HL-60/S4 treated with retinoic acid at 250 ng/mL for 4 days and 3 days (cell line): ENCODE measurements around the gene TNS3.

Experiments
- in situ Hi-C: fragments of 300-500 bp; cut with MboI; formaldehyde crosslinking; loops from 2 replicates; pipeline ENCODE4 v1.7.0; 2022; ENCODE audit warnings: low sequenced_read_pairs

The TNS3 gene

GRCh38 chr7:47526466-47526865, 55.4 kb downstream of the TNS3 start:
- in situ Hi-C loops = no loop called here

- in situ Hi-C loops = no loop called here
Measured at GRCh38 chr7:47525066-47525623, 56.8 kb downstream of the TNS3 start.

- in situ Hi-C loops = no loop called here
Measured at GRCh38 chr7:47523401-47523800, 58.5 kb downstream of the TNS3 start.

GRCh38 chr7:47521816-47522561, 59.9 kb downstream of the TNS3 start:
- in situ Hi-C loops = no loop called here

GRCh38 chr7:47521011-47521795, 60.7 kb downstream of the TNS3 start:
- in situ Hi-C loops = no loop called here

- in situ Hi-C loops = no loop called here
Measured at GRCh38 chr7:47520406-47520805, 61.5 kb downstream of the TNS3 start.

- in situ Hi-C loops = no loop called here
Measured at GRCh38 chr7:47518827-47519226, 63.1 kb downstream of the TNS3 start.

GRCh38 chr7:47517821-47518480, 64.0 kb downstream of the TNS3 start:
- in situ Hi-C loops = no loop called here

GRCh38 chr7:47516985-47517600, 64.8 kb downstream of the TNS3 start:
- in situ Hi-C loops = no loop called here

GRCh38 chr7:47516386-47516785, 65.5 kb downstream of the TNS3 start:
- in situ Hi-C loops = no loop called here

- in situ Hi-C loops = no loop called here
Measured at GRCh38 chr7:47515305-47515834, 66.5 kb downstream of the TNS3 start.

- in situ Hi-C loops = no loop called here
Measured at GRCh38 chr7:47514818-47515217, 67.1 kb downstream of the TNS3 start.

- in situ Hi-C loops = no loop called here
Measured at GRCh38 chr7:47514367-47514766, 67.5 kb downstream of the TNS3 start.

- in situ Hi-C loops = no loop called here
Measured at GRCh38 chr7:47513741-47514241, 68.1 kb downstream of the TNS3 start.

GRCh38 chr7:47512481-47513176, 69.3 kb downstream of the TNS3 start:
- in situ Hi-C loops = no loop called here

- in situ Hi-C loops = no loop called here
Measured at GRCh38 chr7:47511699-47512370, 70.1 kb downstream of the TNS3 start.

GRCh38 chr7:47510786-47511185, 71.1 kb downstream of the TNS3 start:
- in situ Hi-C loops = no loop called here

GRCh38 chr7:47510192-47510591, 71.7 kb downstream of the TNS3 start:
- in situ Hi-C loops = no loop called here

- in situ Hi-C loops = no loop called here
Measured at GRCh38 chr7:47509571-47509970, 72.3 kb downstream of the TNS3 start.
